Effector memory CD8-positive, alpha-beta T cell (primary cell): Measurements from ENCODE around the gene ZNF185.

Experiments
- ATAC-seq: fragments of 150-1000 bp; cut with Tn5 transposase; replicated peaks from 2 replicates; pipeline ENCODE4 v1.10.0; 2021; ENCODE audit warnings: mild to moderate bottlenecking, moderate library complexity
- DNase-seq, 3 experiments: peaks; one replicate each; pipeline ENCODE4 v3.0.0; 2021
- H3K27ac Mint-ChIP-seq, 2 donors: one replicate each; pipeline ENCODE4 v1.8.0; 2022; ENCODE audit warnings: mild to moderate bottlenecking in 2 of 2, mixed read lengths in 2 of 2, moderate library complexity in 2 of 2
- H3K27me3 Mint-ChIP-seq, 2 donors: one replicate each; pipeline ENCODE4 v1.8.0; 2022; ENCODE audit warnings: mixed read lengths in 2 of 2
- H3K36me3 Mint-ChIP-seq: one replicate; pipeline ENCODE4 v1.8.0; 2022; ENCODE audit warnings: mild to moderate bottlenecking, moderate library complexity, mixed read lengths; ENCODE audit not compliant: insufficient read depth
- H3K4me1 Mint-ChIP-seq, 2 donors: one replicate each; pipeline ENCODE4 v1.8.0; 2022; ENCODE audit warnings: low read depth in 2 of 2, mixed read lengths in 2 of 2
- H3K4me3 Mint-ChIP-seq, 2 donors: one replicate each; pipeline ENCODE4 v1.8.0; 2022; ENCODE audit warnings: mild to moderate bottlenecking in 2 of 2, mixed read lengths in 2 of 2, moderate library complexity in 2 of 2
- H3K9me3 Mint-ChIP-seq, 2 donors: one replicate each; pipeline ENCODE4 v1.8.0; 2022; ENCODE audit warnings: mixed read lengths in 2 of 2

The ZNF185 gene

DNA sequence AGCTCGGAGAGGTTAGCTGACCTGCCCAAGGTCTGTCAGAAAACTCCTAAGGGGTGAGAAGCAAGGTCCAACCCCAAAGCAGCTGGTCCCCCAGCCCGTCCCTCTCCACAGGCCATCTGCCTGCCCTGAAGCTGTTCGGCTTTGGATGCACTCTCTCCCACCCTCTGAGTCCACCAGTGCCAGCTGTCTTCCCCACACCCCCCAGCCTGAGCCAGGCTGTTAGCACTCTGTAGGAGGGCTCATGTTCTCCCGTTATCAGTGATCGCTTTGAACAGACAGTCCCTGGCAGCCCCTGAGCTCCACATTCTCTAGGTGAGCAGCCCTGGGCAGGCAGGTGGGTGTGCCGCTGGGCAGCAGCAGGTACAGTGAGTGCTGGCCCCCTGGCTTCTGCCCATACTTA is 16.0 kb downstream of the ZNF185 start:
- no peaks in the 10 kb centered on the region for H3K9me3 Mint-ChIP-seq
- H3K27me3 Mint-ChIP-seq, result no peaks in the 10 kb centered on the region
- DNase-seq (no peak), ATAC-seq (no peak)
- no peaks in the 10 kb centered on the region for H3K36me3 Mint-ChIP-seq
- no peaks in the 10 kb centered on the region for H3K4me1 Mint-ChIP-seq
- H3K27ac Mint-ChIP-seq, result no peak overlapping the region
- no peak overlapping the region for H3K4me3 Mint-ChIP-seq

DNA sequence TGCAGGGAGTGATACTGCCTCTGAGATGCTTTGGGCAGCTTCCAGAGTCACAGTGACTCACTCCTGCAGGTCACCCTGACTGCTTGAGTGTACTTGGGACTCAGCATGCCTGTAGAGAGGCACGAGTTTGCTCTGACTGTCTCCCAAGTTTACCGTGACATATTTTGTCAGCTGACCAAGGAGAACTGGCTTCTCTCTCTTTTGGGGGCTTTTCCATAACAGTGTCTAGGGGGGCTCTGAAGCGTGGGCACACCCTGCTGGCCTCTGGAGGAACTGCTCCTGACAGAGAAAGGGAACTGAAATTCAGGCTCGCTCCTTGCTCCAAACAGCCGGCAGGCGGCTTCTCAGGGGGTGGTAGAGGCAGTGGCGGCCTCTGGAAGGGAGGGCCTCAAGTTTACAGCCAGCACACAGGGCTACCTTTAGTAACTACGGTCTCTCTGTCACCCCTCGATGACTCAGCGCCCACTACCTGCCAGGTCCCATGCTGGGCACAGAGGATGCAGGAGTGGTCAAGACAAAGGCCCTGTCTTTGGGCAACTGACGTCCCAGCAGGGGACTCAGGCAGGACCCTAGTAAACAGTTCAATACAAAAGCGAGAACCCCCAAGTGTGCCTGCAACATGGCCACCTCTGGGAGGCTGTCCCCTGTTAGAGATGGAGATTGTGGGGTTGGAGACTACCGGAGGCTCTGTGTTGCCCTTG is 17.8 kb downstream of the ZNF185 start:
- Mint-ChIP-seq H3K27ac (no peak overlapping the region), H3K36me3 (no peaks in the 10 kb centered on the region), H3K4me1 (no peaks in the 10 kb centered on the region), H3K27me3 (no peaks in the 10 kb centered on the region), H3K4me3 (no peak overlapping the region), H3K9me3 (no peaks in the 10 kb centered on the region)
- DNase-seq (no peak), ATAC-seq (no peak)

DNA sequence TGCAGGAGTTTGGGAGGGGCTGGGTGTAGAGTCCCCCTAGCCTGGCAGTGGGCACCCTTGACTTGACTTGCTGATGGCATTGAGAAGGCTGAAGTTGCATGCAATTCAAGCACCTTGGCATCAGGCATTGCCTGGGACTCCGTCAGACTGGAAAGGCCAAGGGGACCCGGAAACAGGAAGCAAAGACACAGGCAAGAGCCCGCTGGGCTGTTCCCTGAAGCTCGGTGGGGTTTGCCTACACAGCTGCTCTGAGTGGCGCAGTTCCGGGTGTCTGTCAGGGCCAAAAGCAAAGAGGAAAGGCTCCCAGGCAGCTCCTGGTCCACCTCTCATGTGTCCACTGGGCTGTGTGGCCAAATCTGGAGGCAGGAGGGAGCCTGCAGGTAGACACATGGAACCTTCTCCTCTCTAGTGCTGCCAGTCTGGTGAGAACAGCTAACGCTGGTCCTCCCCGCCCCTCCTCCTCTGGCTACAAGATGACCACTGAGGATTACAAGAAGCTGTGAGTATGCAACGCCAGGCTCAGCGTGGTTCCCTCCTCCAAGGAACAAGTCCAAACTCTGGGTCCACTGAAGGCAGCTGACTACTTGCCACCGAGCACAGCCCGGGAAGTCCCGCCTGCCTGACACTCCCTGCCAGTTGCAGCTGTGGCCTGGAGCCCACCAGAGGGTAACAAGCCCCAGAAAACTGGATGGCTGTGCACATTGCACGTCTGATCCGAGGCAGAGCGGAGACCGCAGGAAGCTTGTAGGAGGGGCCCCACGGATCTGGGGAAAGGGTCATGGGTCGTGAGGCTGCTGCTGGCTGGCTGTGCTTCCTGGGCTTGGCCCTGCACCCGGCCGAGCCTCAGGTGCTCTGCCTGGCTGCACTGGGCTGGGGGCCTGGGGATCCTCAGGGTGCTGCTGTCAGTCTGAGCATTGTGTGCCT is 20.1 kb downstream of the ZNF185 start:
- no peaks in the 10 kb centered on the region for H3K4me1 Mint-ChIP-seq
- no peak overlapping the region for H3K27ac Mint-ChIP-seq
- no peaks in the 10 kb centered on the region for H3K36me3 Mint-ChIP-seq
- DNase-seq (no peak), ATAC-seq (no peak)
- H3K9me3 Mint-ChIP-seq, result no peaks in the 10 kb centered on the region
- H3K4me3 Mint-ChIP-seq, result no peak overlapping the region
- no peaks in the 10 kb centered on the region for H3K27me3 Mint-ChIP-seq

DNA sequence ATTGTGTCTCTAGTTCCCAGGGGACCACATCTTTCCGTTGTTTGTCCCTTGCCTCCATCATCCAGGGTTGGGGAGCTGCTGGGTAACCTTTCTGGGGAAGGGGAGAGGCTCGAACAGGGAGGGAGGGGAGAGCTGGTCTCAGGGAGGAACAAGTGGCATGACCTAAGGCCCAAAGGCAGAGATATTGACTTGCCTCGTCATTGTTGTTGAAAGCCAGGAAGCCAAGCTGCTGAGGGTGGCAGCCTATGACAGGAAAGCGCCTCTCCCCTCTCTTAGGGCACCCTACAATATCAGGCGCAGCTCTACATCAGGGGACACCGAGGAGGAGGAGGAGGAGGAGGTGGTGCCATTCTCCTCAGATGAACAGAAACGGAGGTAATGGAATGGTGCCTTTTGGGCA is 20.8 kb downstream of the ZNF185 start:
- ATAC-seq (no peak), DNase-seq (no peak)
- Mint-ChIP-seq H3K4me1 (peaks cover 0 to 4% of the 10 kb centered on the region in 2 donors), H3K36me3 (no peaks in the 10 kb centered on the region), H3K27ac (no peak overlapping the region), H3K27me3 (no peaks in the 10 kb centered on the region), H3K4me3 (no peak overlapping the region), H3K9me3 (no peaks in the 10 kb centered on the region)

GRCh38 chrX:152923599-152923998 is 25.7 kb downstream of the ZNF185 start:
- ATAC-seq (no peak), DNase-seq (no peak)
- Mint-ChIP-seq H3K4me1 (peaks cover 0 to 9% of the 10 kb centered on the region in 2 donors), H3K36me3 (no peaks in the 10 kb centered on the region), H3K4me3 (no peak overlapping the region), H3K9me3 (no peaks in the 10 kb centered on the region), H3K27me3 (no peaks in the 10 kb centered on the region), H3K27ac (no peak overlapping the region)

GRCh38 chrX:152925835-152926234 is 28.0 kb downstream of the ZNF185 start:
- no peak for ATAC-seq
- no peak for DNase-seq
- H3K27me3 Mint-ChIP-seq, result peaks cover 9 to 15% of the 10 kb centered on the region in 2 donors
- no peak overlapping the region for H3K4me3 Mint-ChIP-seq
- no peaks in the 10 kb centered on the region for H3K36me3 Mint-ChIP-seq
- H3K27ac Mint-ChIP-seq, result no peak overlapping the region
- H3K4me1 Mint-ChIP-seq, result peaks cover 0 to 9% of the 10 kb centered on the region in 2 donors
- no peaks in the 10 kb centered on the region for H3K9me3 Mint-ChIP-seq

DNA sequence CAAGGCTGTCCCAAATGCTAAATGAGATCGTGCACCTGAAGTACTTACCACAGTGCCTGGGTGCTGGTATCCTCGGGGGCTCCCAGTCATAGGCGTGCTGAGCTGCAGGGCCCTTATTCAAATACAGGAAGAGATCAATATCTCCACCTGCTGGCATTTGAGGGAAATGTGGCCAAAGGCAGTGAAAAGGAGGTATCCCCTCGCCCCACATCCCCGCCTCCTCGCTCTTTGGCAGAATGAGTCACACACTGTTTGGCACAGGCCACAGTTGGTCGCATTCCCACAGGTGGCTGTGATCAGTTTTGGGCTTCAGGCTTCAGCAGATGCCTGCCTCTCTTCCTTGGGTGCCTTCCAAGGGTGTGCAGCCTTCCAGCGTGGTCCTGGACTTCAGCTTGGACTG is 28.4 kb downstream of the ZNF185 start:
- Mint-ChIP-seq H3K36me3 (no peaks in the 10 kb centered on the region), H3K27me3 (peaks cover 9 to 15% of the 10 kb centered on the region in 2 donors), H3K9me3 (no peaks in the 10 kb centered on the region), H3K4me1 (peaks cover 0 to 9% of the 10 kb centered on the region in 2 donors), H3K4me3 (no peak overlapping the region), H3K27ac (no peak overlapping the region)
- ATAC-seq (peak; percentile 48), DNase-seq (peak in 2 of 3 experiments; percentile 7 to 17)

DNA sequence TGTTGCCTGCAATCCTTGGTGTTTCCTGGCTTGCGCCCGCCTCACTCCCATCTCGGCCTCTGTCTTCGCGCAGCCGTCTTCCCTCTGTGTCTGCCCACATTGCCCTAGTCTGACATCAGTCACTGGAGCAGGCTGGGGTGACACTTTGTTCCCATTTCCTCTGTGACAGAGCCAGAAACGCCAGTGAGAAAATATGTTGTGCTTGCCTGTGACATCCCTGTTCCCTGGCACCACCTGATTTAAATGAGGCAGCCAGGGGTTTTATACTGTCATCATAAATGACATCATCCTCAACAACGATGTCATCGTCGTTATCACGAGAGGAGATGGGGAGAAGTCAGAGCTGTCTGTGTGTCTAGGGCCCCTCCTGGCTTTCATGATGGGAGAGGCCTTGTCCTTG is 29.1 kb downstream of the ZNF185 start:
- ATAC-seq (no peak), DNase-seq (no peak)
- Mint-ChIP-seq H3K9me3 (no peaks in the 10 kb centered on the region), H3K27me3 (peaks cover 9 to 15% of the 10 kb centered on the region in 2 donors), H3K36me3 (no peaks in the 10 kb centered on the region), H3K4me1 (peaks cover 0 to 9% of the 10 kb centered on the region in 2 donors), H3K27ac (no peak overlapping the region), H3K4me3 (no peak overlapping the region)

DNA sequence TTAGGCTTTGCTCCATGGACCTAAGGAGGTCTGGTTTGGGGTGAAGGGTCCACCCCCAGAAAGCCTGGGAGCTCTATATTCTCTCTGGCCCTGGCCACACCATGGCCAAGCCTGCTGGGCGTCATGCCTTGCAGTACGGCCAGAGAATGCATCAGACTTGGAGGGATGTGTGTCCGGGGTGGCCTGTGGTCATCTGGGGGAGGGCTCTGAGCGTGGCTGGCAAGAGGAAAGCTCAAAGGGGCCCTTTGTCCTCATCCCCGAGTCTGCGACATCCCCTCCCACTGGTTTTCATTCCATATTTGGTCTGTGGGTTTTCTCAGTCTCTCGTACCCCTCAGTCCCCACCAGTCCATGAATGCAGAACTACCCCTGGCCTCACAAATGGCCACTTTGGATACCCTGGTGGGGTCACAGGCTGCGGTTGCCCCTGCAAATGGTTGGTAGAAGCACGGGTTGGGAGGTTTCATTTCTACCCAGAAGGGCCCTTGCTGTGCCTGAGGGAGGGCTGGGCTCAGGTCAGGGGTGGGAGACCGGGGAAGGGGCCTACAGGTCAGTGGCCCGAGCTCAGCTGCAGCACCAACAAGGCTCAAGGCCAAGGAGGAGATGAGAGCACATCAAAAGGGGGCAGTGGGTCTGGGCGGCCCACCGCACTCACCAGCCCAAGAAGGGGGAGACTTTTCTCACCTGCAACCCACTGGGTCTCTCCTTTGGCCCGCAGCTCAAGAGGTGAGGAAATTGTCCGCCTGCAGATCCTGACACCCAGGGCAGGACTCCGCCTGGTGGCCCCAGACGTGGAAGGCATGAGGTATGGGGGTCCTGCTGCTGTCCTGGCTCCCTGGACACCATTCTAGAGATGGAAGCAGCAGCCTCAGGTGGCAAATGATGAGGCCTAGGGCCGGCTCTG is 30.2 kb downstream of the ZNF185 start:
- ATAC-seq (no peak), DNase-seq (no peak)
- Mint-ChIP-seq H3K27ac (no peak overlapping the region), H3K9me3 (no peaks in the 10 kb centered on the region), H3K4me1 (peaks cover 0 to 9% of the 10 kb centered on the region in 2 donors), H3K27me3 (peaks cover 9 to 15% of the 10 kb centered on the region in 2 donors), H3K4me3 (no peak overlapping the region), H3K36me3 (no peaks in the 10 kb centered on the region)

DNA sequence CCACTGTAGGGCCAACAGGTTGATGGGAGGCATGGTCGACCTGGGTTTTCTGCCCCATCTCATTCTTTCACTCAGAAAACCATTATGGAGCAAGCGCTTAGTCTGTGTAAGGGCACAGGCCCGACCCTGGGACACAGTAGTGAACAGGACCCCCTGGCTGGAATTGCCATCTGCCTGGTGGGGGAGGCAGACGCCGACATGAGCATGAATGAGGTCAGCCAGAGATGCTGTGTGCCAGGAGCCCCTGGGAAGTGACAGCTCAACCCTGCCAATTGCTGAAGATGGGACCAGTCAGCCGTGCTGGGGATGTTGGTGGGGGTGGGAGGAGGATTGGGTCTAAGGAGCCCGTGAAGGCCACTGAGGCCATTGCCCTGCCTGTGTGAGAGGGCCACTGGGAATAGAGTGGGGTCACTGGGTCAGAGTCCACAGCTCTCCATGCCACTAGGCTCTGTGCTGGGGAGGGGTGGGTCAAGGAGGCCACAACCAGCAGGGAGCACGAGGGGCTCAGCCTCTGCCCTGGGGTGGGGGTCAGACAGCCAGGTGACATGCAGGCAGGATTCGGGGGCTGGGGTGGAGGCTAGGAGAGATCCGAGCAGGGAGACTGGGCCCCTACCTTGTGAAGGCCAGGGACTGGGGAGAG is 31.0 kb downstream of the ZNF185 start:
- H3K27ac Mint-ChIP-seq, result no peak overlapping the region
- no peak overlapping the region for H3K4me3 Mint-ChIP-seq
- H3K36me3 Mint-ChIP-seq, result no peaks in the 10 kb centered on the region
- DNase-seq (no peak), ATAC-seq (no peak)
- peaks cover 0 to 5% of the 10 kb centered on the region in 2 donors for H3K4me1 Mint-ChIP-seq
- peaks cover 9 to 15% of the 10 kb centered on the region in 2 donors for H3K27me3 Mint-ChIP-seq
- H3K9me3 Mint-ChIP-seq, result no peaks in the 10 kb centered on the region

DNA sequence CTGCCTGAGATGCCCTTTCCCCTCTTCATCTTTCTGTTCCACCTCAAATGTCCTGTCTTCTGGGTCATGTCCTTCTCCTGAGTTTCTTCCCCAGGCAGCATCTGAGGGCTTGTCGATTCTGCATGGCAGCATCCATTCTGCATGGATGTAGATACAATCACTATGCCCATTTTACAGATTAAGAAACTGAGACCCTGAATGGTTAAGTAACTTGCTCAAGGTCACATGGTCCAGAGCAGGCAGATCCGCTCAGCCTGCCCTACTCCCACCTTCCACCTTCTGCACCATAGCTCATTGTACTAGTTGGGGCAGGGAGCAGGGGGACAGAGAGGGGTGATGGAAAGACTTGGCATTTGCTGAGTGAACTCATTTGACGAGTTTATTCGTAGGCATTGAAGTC is 32.0 kb downstream of the ZNF185 start:
- H3K4me3 Mint-ChIP-seq, result no peak overlapping the region
- peaks cover 0 to 5% of the 10 kb centered on the region in 2 donors for H3K4me1 Mint-ChIP-seq
- no peaks in the 10 kb centered on the region for H3K9me3 Mint-ChIP-seq
- H3K27ac Mint-ChIP-seq, result peak overlapping the region in 1 of 2 donors; percentile 52
- ATAC-seq (no peak), DNase-seq (no peak)
- peaks cover 9 to 15% of the 10 kb centered on the region in 2 donors for H3K27me3 Mint-ChIP-seq
- H3K36me3 Mint-ChIP-seq, result no peaks in the 10 kb centered on the region

- Mint-ChIP-seq H3K9me3 (no peaks in the 10 kb centered on the region), H3K27me3 (peaks cover 9 to 15% of the 10 kb centered on the region in 2 donors), H3K4me1 (peaks cover 0 to 5% of the 10 kb centered on the region in 2 donors), H3K36me3 (no peaks in the 10 kb centered on the region), H3K27ac (no peak overlapping the region), H3K4me3 (no peak overlapping the region)
- DNase-seq, result no peak
- ATAC-seq, result no peak
Measured at GRCh38 chrX:152930516-152930915, 32.6 kb downstream of the ZNF185 start.

DNA sequence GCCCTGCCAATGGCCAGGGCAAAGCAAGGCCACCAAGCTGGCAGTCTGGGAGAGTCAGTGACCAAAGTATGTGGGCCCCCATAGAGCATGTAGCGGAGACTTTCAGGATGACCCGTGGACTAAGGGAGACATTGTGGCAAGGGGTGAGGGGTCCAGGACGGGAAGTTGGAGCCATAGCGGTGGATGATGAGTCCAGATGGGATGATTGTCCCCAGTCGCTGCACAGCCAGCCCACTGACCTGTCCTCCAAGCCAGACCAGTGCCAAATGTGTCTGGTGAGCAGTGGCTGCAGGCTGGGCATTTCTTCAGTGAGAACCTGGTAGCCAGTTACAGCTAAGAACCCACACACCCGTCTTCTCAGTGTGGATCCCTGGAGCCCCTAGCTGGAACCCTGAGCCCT is 34.3 kb downstream of the ZNF185 start:
- ATAC-seq, result no peak
- H3K36me3 Mint-ChIP-seq, result no peaks in the 10 kb centered on the region
- no peak for DNase-seq
- no peaks in the 10 kb centered on the region for H3K4me1 Mint-ChIP-seq
- no peak overlapping the region for H3K4me3 Mint-ChIP-seq
- H3K9me3 Mint-ChIP-seq, result no peaks in the 10 kb centered on the region
- H3K27ac Mint-ChIP-seq, result no peak overlapping the region
- peaks cover 9 to 15% of the 10 kb centered on the region in 2 donors for H3K27me3 Mint-ChIP-seq
